Spleen (tissue), 11 donors: ENCODE data around the gene ARF3. TPM values are rescaled to one million over a fixed set of nuclear protein-coding genes. Genes with fewer than 3 reads are reported as not detected.
A peak's percentile ranks its signal among the peaks of the same experiment; 100 is the strongest.

Experiments
- DNase-seq: peaks from one replicate; pipeline ENCODE4 v3.0.0-alpha.2; 2020
- H3K27ac ChIP-seq, 8 donors: fragments of 200-600 bp; sonication (generic) in 7 of 8; 1 replicate in 4 of 8; 2 replicates in 4 of 8; pipeline versions ENCODE4 v1.5.0 to v1.8.0; 2016 to 2021; ENCODE audit warnings: inconsistent platforms in 4 of 8, mild to moderate bottlenecking in 4 of 8, moderate library complexity in 1 of 8
- H3K27me3 ChIP-seq, 7 donors: fragments of 200-600 bp; sonication (generic) in 6 of 7; replicated peaks in 1 of 7; 1 replicate in 4 of 7; 2 replicates in 3 of 7; pipeline versions ENCODE4 v1.5.0 to v1.8.0; 2016 to 2021; ENCODE audit warnings: inconsistent platforms in 3 of 7, mild to moderate bottlenecking in 1 of 7
- H3K36me3 ChIP-seq, 6 donors: fragments of 200-600 bp; sonication (generic) in 5 of 6; 1 replicate in 4 of 6; 2 replicates in 2 of 6; pipeline versions ENCODE4 v1.5.0 to v1.8.0; 2016 to 2021; ENCODE audit warnings: inconsistent platforms in 2 of 6
- H3K4me1 ChIP-seq, 6 donors: fragments of 200-600 bp; sonication (generic) in 5 of 6; 1 replicate in 3 of 6; 2 replicates in 3 of 6; pipeline versions ENCODE4 v1.5.0 to v1.8.0; 2016 to 2021; ENCODE audit warnings: inconsistent platforms in 3 of 6
- H3K4me3 ChIP-seq, 8 donors: fragments of 200-600 bp; sonication (generic) in 7 of 8; 1 replicate in 4 of 8; 2 replicates in 4 of 8; pipeline versions ENCODE4 v1.5.0 to v1.8.0; 2016 to 2021; ENCODE audit warnings: inconsistent platforms in 4 of 8, mild to moderate bottlenecking in 4 of 8, moderate library complexity in 2 of 8
- H3K9me3 ChIP-seq, 8 donors: fragments of 200-600 bp; sonication (generic) in 7 of 8; 1 replicate in 4 of 8; 2 replicates in 4 of 8; pipeline versions ENCODE4 v1.5.0 to v1.8.0; 2016 to 2021; ENCODE audit warnings: inconsistent platforms in 4 of 8
- CTCF ChIP-seq, 11 experiments: fragments of 200-600 bp in 7 of 11; fragments of 450-650 bp in 4 of 11; sonication (generic) in 4 of 11; IDR thresholded peaks in 8 of 11; conservative IDR thresholded peaks in 3 of 11; 1 replicate in 7 of 11; 2 replicates in 4 of 11; pipeline versions ENCODE4 v1.4.0 to v1.8.0; 2016 to 2021; ENCODE audit warnings: antibody characterized with exemption in 11 of 11, inconsistent platforms in 4 of 11, mild to moderate bottlenecking in 1 of 11
- POLR2A ChIP-seq, 3 donors: fragments of 450-650 bp; IDR thresholded peaks; one replicate each; pipeline ENCODE4 v1.5.1; 2017; ENCODE audit warnings: antibody characterized with exemption in 3 of 3, mild to moderate bottlenecking in 1 of 3
- POLR2AphosphoS5 ChIP-seq, 3 donors: sonication (generic); formaldehyde crosslinking; IDR thresholded peaks; one replicate each; pipeline ENCODE4 v1.5.1; 2017; ENCODE audit warnings: antibody characterized with exemption in 3 of 3
- WGBS, 5 donors: extraction: QIAGEN DNeasy Blood & Tissue Kit in 3 of 5; methylation state at CpG; one replicate each; pipeline versions ENCODE4 v1.1.5 to v1.1.7; 2013 to 2018; 5-methylcytosine and 5-hydroxymethylcytosine counted together
- intact Hi-C: fragments of 100-400 bp; cut with DNase I; formaldehyde crosslinking; loops from one replicate; pipeline ENCODE4 v1.15.0; 2023; ENCODE audit warnings: low total_unique reads
- polyA plus RNA-seq, 3 donors: library from polyadenylated mRNA; stranded (reverse); fragments of 200-250 nt; gene quantifications; one replicate each; pipeline ENCODE4 v1.2.1, GENCODE V29; 2013
- total RNA-seq, 7 donors: library from RNA; depleted of rRNA in 3 of 7; stranded (reverse); fragments of >200 nt in 3 of 7; fragmentation: NEBNext Ultra II Directional in 4 of 7; extraction: Animal tissue kit (Norgen Biotek cat#: 25700) in 4 of 7; gene quantifications; one replicate each; pipeline versions ENCODE4 v1.1.0 to v1.2.1, GENCODE V29; 2016 to 2021
- donor health status: healthy with polysubstance abuse.
- donor health status: DM: no; HTN: no; CAD: no; lungs with moderate emphysema.
- donor health status: DM: no; HTN: no; CAD: no.
- donor health status: Bipolar disorder and iron deficiency.
- donor health status: healthy.
- donor health status: DM: no; HTN: no; CAD: no.
- donor health status: DM: yes; HTN: yes; CAD: no.

Gene ARF3
- total and polyA plus RNA-seq, 10 donors, result 22.2 to 152 (median 80.5) TPM

- intact Hi-C loops, result no loop called here
- TF ChIP-seq CTCF (IDR thresholded peaks at IDR 0.05 in 8 of 11, conservative IDR thresholded peaks at IDR 0.05 in 3 of 11) (no peak), POLR2AphosphoS5 (IDR thresholded peaks at IDR 0.05) (no peak), POLR2A (IDR thresholded peaks at IDR 0.05) (no peak)
- peak overlapping the region in 7 of 8 donors; percentile 24 to 66 (median 36) for H3K4me3 ChIP-seq
- H3K36me3 ChIP-seq, result no peaks in the 10 kb centered on the region
- DNase-seq, result no peak
- peaks cover 0 to 17% (median 0%) of the 10 kb centered on the region in 7 donors for H3K27me3 ChIP-seq
- 46 to 63% (median 48%) methylated on average over 20 of the region's 20 CpGs for WGBS, 5 donors
- no peak overlapping the region for H3K27ac ChIP-seq
- no peaks in the 10 kb centered on the region for H3K9me3 ChIP-seq
- H3K4me1 ChIP-seq, result peaks cover 0 to 18% (median 14%) of the 10 kb centered on the region in 6 donors
Observed at GRCh38 chr12:48903363-48903981, 53.8 kb downstream of the ARF3 start.

GRCh38 chr12:48901278-48901677, 56.0 kb downstream of the ARF3 start:
- intact Hi-C loops, result no loop called here
- Histone ChIP-seq H3K27ac (no peak overlapping the region), H3K4me3 (no peak overlapping the region), H3K27me3 (peaks cover 0 to 14% (median 0%) of the 10 kb centered on the region in 7 donors), H3K4me1 (peaks cover 0 to 18% (median 14%) of the 10 kb centered on the region in 6 donors), H3K9me3 (no peaks in the 10 kb centered on the region), H3K36me3 (no peaks in the 10 kb centered on the region)
- no peak for DNase-seq
- no peak for TF ChIP-seq POLR2A (IDR thresholded peaks at IDR 0.05)
- TF ChIP-seq POLR2AphosphoS5 (IDR thresholded peaks at IDR 0.05), result no peak
- no peak for TF ChIP-seq CTCF (IDR thresholded peaks at IDR 0.05 in 8 of 11, conservative IDR thresholded peaks at IDR 0.05 in 3 of 11)
- 76 to 91% (median 78%) methylated on average over 2 of the region's 2 CpGs for WGBS, 5 donors

- no peaks in the 10 kb centered on the region for H3K36me3 ChIP-seq
- H3K9me3 ChIP-seq, result no peaks in the 10 kb centered on the region
- peaks cover 0 to 18% (median 14%) of the 10 kb centered on the region in 6 donors for H3K4me1 ChIP-seq
- WGBS, 5 donors, result 58 to 77% (median 70%) methylated on average over 2 of the region's 2 CpGs
- TF ChIP-seq POLR2A (IDR thresholded peaks at IDR 0.05), result no peak
- no peak overlapping the region for H3K27ac ChIP-seq
- intact Hi-C loops, result no loop called here
- peaks cover 0 to 19% (median 0%) of the 10 kb centered on the region in 7 donors for H3K27me3 ChIP-seq
- DNase-seq, result no peak
- no peak overlapping the region for H3K4me3 ChIP-seq
Observed at GRCh38 chr12:48899651-48900050, 57.6 kb downstream of the ARF3 start.

- Histone ChIP-seq H3K9me3 (no peaks in the 10 kb centered on the region), H3K27ac (no peak overlapping the region), H3K4me1 (peaks cover 6 to 11% (median 9%) of the 10 kb centered on the region in 6 donors), H3K4me3 (no peak overlapping the region), H3K27me3 (peaks cover 0 to 46% (median 17%) of the 10 kb centered on the region in 7 donors), H3K36me3 (no peaks in the 10 kb centered on the region)
- 63 to 83% (median 74%) methylated on average over 1 of the region's 1 CpG for WGBS, 5 donors
- TF ChIP-seq POLR2AphosphoS5 (IDR thresholded peaks at IDR 0.05) (no peak), POLR2A (IDR thresholded peaks at IDR 0.05) (no peak), CTCF (IDR thresholded peaks at IDR 0.05 in 8 of 11, conservative IDR thresholded peaks at IDR 0.05 in 3 of 11) (no peak)
- intact Hi-C loops, result no loop called here
- DNase-seq, result no peak
Observed at GRCh38 chr12:48894271-48894670, 63.0 kb downstream of the ARF3 start.
